GM12891 (cell line): ENCODE measurements around the gene FOXF1.

ENCODE experiments used
- POLR2A ChIP-seq: IDR thresholded peaks from 2 replicates; pipeline ENCODE4 v1.6.1; 2011; ENCODE audit warnings: low read depth, low read length, control low read depth
- POLR2AphosphoS5 ChIP-seq: IDR thresholded peaks from 2 replicates; pipeline ENCODE4 v1.6.1; 2011; ENCODE audit warnings: low read depth, low read length, control low read depth

DNA sequence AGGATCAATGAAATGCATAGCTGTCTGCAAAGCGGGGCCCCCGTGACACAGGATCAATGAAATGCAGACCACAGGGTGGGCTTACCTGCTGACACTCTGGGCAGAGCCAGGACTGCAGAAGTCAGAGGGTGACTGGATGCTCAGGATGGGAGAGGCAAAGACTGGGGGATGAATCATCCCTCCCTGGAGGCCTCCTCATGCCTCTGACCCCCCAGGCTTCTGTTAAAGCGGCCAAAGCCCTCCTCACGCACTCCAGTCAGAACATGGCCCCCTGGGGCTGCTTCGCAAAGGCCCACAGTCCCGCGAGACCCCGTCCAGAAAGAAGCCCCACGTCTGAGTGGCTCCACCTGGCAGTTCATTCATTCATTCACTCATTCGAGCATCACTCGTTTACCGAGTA is 38.4 kb upstream of the FOXF1 start:
- TF ChIP-seq POLR2A = no peak
- TF ChIP-seq POLR2AphosphoS5 = no peak
